GM06990 (cell line): Measurements from ENCODE around the gene TECR.
A peak's percentile ranks its signal among the peaks of the same experiment; 100 is the strongest.

Experiments used
- DNase-seq: peaks from one replicate; pipeline ENCODE4 v3.0.0-alpha.2; 2011; ENCODE audit not compliant: insufficient read length; ENCODE audit errors: extremely low read depth
- H3K27me3 ChIP-seq: replicated peaks from 2 replicates; pipeline ENCODE4 v1.6.0; 2011; ENCODE audit warnings: low read length; ENCODE audit not compliant: control insufficient read depth, insufficient read depth
- H3K36me3 ChIP-seq: 2 replicates; pipeline ENCODE4 v1.5.1; 2011; ENCODE audit warnings: low read length; ENCODE audit not compliant: control insufficient read depth, insufficient read depth
- H3K4me3 ChIP-seq: replicated peaks from 2 replicates; pipeline ENCODE4 v1.5.1; 2011; ENCODE audit warnings: low read depth, mild to moderate bottlenecking, control low read depth, low read length
- TF ChIP-seq, protein P1 (sequence below): IDR thresholded peaks from 2 replicates; pipeline ENCODE4 v1.5.1; 2011; ENCODE audit warnings: low read length, control low read depth, mild to moderate bottlenecking, inconsistent platforms; ENCODE audit not compliant: insufficient read depth, poor library complexity, severe bottlenecking

The TECR gene

DNA sequence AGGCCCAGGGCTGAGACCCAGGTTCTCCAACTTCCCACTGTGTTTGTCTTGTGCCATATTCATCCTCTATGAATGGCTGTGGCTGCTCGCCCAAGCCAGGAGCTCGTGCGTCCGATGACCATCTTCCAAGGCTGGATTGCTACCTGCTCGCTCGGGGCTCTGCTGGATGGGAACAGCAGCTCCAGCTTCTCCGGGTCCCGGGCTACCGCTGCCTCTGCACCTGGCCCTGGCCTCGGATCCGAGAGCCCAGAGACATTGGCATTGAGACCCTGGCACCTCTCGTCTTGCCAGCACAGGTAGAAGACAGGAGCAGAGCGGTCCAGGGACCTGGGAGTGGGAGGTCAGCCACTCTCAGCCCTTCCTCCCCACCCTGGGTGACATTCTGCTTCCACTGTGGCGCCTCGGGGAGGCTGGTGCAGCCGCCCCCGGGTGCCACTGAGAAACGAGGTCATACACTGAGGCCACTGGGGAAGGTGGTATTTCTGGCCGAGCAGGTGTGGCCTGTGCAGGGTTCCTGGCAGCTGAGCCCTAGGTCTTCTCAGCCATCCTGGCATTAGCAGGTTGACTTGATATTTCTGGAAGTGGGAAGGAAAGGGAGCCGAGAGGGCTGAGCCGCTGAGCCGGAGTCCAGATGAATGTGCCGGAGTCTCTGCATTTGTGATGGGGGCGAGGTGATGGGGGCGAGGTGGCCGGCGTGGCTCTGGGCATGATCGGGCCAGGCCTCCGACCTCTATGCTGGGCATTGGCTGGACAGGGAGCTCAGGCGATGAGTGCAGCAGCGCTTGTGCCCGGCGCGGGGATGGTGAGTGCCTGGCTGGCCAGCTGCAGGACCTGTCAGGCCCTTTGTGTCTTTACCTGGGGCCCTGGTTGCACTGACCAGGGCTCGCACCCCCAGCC, 23.9 kb downstream of the TECR start:
- Histone ChIP-seq H3K4me3 (no peak overlapping the region), H3K27me3 (no peaks in the 10 kb centered on the region), H3K36me3 (no peaks in the 10 kb centered on the region)
- TF ChIP-seq, protein P1, sequence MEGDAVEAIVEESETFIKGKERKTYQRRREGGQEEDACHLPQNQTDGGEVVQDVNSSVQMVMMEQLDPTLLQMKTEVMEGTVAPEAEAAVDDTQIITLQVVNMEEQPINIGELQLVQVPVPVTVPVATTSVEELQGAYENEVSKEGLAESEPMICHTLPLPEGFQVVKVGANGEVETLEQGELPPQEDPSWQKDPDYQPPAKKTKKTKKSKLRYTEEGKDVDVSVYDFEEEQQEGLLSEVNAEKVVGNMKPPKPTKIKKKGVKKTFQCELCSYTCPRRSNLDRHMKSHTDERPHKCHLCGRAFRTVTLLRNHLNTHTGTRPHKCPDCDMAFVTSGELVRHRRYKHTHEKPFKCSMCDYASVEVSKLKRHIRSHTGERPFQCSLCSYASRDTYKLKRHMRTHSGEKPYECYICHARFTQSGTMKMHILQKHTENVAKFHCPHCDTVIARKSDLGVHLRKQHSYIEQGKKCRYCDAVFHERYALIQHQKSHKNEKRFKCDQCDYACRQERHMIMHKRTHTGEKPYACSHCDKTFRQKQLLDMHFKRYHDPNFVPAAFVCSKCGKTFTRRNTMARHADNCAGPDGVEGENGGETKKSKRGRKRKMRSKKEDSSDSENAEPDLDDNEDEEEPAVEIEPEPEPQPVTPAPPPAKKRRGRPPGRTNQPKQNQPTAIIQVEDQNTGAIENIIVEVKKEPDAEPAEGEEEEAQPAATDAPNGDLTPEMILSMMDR = no peak
- no peak for DNase-seq

DNA sequence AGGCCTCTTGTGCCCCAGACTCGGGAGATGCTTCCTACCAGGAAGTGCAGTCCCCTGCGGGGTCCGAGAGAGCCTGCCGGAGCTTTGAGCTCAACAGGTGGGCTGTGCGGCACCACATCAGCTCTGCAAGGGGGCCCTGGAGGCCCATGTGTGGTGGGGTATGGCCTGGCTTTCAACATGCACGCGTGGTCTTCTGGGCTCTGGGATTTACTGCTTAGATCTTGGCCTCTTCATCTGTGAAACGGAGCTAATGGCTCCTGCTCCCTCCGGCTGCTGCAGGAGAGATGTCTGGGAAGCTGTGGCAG, 24.5 kb downstream of the TECR start:
- TF ChIP-seq, protein P1 = no peak
- Histone ChIP-seq H3K4me3 (no peak overlapping the region), H3K27me3 (no peaks in the 10 kb centered on the region), H3K36me3 (no peaks in the 10 kb centered on the region)
- no peak for DNase-seq

DNA sequence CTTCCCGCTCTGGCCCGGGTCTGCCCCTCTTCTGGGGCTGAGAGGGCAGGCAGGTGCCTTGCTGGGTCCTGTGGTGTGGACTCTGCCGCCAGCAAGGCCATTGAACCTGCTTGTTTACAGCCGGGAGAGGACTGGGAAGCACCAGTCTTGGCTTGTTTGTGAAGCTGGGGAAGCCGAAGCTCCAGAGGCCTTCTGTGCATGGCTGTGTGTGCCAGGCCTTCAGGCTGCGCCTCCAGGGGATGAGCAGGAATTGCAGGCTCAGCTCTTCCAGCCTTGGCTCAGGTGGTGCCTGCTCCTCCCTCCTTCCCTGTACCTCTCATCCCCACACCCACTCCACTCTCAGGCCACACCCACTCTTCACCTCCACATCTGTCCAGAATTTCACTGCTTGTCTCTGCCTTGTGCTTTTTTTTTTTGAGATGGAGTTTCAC, 25.0 kb downstream of the TECR start:
- DNase-seq = no peak
- H3K4me3 ChIP-seq = no peak overlapping the region
- TF ChIP-seq, protein P1 = no peak

DNA sequence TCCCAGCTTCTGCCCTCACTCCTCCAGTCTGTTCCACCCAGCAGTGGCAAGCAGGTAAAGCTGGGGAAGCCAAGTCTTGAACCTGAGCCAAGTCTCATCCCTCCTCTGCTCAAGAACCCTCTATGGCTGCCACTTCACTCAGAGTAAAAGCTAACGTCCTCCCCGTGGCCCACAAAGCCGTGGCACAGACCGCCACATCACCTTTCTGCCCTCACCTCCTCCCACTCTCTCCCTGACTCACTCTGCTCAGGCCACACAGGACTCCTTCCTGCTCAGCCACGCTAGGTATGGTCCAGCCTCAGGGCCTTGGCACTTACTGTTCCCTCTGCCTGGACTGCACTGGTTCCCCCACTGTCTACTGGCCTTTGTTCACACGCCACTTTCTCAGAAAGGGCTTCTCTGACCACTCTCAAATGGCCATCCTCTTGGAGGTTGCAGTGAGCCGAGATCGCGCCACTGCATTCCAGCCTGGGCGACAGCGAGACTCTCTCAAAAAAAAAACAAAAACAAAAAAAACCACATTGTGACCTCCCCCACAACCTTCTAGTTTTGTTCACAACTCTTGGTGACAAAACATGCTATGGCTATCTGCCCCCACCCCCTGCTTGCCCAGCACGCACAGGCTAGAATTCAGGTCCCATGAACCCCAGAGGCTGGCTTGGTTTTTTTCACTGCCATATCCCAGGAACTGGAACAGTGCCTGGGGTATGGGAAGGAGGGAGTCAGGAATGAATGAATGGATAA, 26.7 kb downstream of the TECR start:
- no peak for DNase-seq
- no peaks in the 10 kb centered on the region for H3K36me3 ChIP-seq
- no peak overlapping the region for H3K4me3 ChIP-seq
- TF ChIP-seq, protein P1 = no peak
- H3K27me3 ChIP-seq = no peaks in the 10 kb centered on the region

More for the DNA sequence above, 25.0 kb downstream of the TECR start:
- H3K27me3 ChIP-seq = no peaks in the 10 kb centered on the region
- no peaks in the 10 kb centered on the region for H3K36me3 ChIP-seq

DNA sequence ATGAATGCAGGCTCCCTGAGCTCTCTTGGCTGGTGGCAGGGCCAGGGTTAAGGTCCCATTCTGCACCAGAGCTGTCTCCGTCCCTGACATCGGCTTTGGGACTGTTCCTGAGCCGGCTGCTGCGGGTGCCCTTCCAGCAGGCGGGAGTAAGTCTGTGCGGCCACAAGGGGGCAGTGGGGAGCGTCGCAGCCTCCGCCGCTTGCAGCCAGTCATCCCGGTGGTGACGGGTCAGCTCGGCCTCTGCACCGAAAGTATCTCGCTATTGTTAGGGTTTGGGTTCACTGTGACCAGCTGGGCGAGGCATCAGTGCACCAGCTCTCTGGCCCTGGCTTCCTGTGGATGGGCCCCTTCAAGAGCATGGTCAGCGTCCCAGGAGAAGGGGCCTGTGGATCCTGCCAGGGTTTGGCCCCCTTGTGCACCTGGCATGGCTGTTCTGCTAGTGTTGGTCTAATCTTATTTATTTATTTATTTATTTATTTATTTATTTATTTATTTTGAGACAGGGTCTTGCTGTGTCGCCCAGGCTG, 27.3 kb downstream of the TECR start:
- Histone ChIP-seq H3K4me3 (no peak overlapping the region), H3K36me3 (no peaks in the 10 kb centered on the region), H3K27me3 (no peaks in the 10 kb centered on the region)
- peak; percentile 88 for DNase-seq
- TF ChIP-seq, protein P1 = peak; percentile 98
